GM18868 (cell line): ENCODE results near the gene TSHZ3.

Experiments used
- ATAC-seq: cut with Tn5 transposase; IDR thresholded peaks from one replicate; pipeline ENCODE4 v1.9.1; 2021; ENCODE audit warnings: mild to moderate bottlenecking, moderate library complexity; ENCODE audit not compliant: unreplicated experiment

Gene TSHZ3

DNA sequence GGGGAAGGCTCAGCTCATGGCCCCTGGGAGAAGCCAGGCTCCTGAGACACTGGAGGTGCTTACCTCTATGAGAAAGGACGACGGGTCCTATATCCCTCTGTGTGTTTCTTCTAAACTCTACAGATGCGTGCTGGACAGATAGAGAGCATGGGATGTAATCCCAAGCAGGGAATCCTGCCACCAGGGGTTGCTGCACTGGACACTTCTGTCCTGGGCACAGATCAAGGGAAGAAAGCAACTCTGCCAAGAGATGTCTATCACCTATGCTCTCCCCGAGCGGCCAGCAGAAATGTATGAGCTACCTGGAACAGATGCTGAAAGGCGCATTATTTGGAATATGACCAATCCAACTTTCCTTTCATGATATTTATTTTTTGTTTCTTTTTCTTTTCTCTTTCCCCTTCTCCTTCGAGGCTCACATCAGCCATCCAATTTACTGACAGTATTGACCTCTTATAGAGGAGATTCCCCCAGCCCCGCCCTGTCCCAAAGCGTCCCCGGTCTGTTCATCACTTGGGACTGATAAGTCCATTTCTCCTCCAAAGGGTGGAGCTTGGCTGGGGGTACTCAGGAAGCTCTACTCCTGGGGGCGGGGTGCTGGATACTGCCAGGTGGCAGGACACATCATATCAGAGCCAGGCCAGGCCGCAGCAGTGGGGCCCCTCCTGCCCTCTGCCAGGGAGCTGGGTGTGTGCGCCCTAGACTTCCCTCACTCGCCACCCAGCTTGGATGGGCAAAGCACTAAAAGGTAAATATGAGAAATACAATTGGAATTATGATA is 34.2 kb downstream of the TSHZ3 start:
- ATAC-seq, result no peak

DNA sequence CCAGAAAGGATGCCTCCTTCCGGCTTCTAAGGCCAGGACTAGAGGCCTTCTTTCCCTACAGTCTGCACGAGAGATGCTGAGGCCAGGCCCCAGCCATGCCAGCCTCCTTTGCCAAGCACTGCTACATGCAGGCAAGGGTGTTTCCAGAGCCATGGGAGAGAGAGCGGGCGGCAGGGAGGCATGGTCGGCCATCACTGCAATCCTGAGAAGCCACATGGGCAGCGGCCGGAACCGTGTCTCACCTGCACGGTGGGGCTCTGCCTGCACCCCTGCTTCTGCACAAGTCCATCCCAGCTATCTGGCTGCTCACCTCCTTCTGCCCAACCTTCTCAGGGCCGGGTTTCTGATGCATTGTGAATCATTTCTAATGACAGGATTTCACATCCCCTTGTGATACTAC is 35.1 kb downstream of the TSHZ3 start:
- ATAC-seq, result no peak

DNA sequence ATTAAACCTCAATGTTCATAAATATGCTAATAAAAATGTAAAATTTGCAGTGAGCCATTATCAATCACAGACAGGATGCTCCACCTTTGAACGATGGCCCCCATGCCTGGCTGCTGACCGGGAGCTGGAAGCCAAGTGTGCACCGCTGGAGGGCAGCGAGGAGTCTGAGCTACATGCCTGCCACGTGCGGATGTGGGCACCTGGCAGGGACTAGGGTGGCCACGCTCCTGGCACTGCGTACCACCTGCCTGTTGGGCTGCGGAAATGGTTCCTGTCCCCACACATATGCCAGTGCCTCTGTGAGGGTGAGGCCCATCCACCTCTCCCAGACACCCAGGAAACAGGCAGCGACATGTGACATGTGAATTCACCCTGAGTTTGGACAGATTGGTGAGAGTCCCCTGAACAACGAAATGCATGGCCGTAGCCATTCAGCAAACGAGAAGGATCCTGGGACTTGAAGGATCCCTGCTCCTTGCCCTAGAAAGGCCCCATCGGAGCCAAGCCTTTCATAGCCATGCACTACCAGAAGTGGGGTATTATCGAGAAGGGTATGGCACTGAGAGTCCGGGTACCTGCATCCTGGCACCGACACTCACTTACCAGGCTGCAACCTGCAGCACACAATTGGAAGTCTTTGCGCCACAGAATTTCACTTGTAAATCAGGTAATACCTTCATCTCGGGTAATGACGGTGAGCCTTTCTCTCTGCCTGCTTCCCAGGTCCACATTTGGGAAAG is 35.8 kb downstream of the TSHZ3 start:
- no peak for ATAC-seq

DNA sequence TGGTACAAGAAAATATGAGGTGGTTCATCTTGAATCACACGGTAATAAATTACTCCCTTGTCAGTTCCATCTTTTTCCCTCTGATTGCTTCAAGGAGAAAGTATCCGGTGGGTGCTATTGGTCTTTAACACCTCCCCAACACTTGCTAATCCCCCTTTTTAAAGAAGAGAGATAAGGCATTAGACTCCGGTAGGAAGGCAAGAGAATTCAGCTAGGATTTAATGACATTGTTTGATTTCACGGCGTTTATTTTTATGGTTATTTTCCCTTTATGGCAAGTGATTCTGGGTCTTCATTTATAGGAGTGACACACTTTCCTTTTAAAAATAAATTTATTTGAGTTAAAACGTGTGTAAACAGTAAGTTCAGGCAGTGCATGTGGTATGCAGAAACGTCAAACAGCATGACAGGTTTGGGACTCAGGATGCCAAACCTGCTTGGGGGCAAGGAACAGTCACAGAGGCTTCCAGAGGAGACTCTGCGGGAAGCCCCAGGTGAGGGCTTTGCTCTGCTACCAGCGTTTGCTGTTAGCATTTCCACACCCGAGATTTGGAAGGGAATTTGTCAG is 36.5 kb downstream of the TSHZ3 start:
- ATAC-seq, result no peak

DNA sequence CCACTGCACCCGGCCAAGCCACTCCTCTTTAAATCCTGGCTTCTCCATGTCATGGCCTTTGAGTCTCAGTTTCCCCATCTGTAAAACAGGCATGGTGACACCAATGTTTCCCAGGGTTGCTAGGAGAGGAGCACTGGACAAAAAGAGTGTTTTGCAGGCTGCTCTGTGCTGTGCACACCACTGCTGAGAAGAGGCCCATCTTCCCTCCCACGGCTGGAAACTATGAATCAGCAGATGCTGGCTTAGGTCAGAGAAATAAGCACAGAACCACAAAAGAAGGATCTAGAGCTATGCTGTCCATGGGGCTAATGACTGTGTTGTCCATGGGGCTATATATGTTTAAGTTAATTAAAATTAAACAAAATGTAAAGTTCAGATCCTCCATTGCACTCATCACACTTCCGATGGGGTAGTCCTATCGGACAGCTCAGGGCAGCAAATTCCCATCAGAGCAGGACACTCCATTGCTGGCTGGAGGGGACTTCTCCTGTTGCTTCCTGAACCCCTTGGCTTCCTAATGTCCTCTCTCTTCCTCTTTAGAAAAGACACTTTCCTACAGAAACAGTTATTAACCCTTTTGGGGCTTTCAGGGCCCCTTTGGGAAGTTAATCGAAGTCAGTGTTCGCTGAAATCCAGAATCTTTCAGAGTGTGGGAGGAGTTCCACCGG is 37.1 kb downstream of the TSHZ3 start:
- ATAC-seq, result no peak

DNA sequence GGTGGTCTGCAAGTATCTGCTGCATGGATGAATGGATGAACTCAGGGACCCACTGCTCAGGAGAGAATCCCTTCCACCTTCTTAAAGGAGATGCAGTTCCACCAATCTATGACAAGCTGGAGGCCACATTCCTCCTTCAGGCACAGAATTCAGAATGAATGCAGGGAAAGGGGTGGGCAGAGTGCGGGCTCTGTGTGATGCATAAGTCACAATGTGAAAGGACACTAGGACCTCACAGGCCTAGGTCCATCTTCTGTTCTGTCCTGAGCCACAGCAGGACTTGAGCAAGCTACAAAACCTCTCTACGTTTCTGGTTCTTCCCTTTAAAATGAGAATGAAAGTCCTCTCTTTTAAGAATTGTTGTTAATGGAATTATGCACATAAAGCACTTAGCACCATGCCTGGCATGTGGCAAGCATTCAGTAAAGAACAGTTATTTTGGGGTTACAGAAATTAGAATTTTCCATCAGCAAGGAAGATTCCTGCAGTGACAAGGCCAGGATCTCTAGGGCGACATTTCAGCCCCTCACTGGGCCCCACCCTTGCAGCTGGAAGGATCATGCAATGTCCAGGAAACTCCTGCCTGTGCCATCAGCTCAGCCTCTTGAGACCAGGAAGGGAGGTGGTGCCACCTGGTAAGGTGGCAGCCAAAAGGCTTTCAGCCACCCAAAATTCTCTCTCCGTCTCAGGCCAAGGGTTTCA is 38.7 kb downstream of the TSHZ3 start:
- ATAC-seq, result no peak

DNA sequence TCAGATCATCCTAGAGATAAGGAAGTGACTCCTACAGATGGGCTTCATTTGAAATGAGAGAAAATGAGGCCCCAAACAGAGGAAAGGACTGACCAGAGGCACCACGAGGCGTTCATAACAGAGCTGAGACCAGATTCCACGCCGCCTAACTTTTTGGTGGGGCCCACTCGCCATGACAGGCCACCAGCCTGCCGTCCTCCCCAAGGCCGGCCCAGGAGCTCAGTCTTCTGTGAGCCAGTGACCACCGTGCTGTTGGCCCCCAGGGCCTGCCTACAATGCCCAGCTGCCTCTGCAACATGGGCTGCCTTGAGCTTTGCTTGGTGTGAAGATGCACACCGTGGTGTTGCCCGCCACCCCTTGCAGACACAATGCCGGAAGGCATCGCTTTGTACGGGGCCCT is 40.5 kb downstream of the TSHZ3 start:
- ATAC-seq, result no peak

DNA sequence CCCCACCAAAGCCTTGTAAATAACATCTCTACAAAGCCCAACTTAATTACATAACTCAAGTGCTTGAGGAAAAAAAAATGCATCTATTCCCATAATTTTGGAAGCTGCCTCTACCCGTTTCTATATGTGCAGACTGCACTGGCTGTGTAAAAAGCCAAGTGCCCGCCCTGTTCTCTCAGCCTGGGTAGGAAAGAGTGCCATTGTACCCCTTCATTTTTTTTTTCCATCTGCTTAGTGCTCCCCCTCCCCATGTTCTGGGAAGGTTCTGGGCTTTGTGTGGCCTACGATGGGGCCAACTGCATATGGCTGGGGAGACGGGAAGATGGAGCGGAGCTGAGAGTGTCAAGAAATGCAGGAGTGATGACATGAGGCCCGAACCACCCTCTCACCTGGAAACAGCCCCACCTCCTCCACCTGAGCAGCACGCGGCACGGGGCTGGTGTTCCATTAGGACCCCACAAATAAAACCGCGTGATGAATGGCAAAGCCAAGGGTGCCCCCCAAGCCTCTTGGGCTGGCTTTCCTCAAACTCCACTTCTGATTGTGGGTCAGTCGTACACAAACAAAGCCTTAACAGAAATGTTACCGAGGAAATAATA is 42.1 kb downstream of the TSHZ3 start:
- no peak for ATAC-seq

DNA sequence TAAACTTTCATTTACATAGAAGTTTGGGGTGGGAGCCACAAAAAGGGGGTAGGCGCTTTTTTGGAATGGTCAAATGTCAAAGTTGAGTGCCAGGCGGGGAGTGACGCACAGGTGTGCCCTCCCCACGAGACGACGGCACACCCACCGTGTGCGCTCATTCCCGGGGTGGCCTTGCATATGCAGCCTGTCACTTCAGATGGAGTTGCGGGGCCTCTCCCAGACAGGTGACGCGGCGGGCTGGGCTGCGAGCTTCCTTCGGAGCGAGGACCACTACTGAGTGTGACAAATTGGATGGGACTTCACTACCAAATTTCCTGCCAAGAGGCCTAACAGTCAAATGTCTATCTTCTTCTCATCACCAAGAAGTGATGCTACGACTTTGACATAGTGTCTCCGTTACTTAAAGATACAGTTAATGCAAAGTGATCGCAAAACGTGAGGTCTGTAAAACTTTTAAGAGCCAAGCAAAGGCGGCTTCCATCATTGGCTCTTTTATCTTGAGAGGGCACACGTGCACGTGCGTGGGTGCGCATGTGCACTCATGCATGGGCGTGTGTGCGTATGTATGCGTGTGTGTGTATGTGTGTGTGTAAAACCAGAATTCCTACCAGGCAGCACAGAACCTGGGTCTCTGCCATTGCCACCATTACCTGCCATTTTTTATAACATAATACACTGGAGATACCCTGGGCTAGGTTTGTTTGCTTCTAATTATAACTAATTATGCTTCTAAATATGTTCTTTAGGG is 43.1 kb downstream of the TSHZ3 start:
- ATAC-seq, result no peak

DNA sequence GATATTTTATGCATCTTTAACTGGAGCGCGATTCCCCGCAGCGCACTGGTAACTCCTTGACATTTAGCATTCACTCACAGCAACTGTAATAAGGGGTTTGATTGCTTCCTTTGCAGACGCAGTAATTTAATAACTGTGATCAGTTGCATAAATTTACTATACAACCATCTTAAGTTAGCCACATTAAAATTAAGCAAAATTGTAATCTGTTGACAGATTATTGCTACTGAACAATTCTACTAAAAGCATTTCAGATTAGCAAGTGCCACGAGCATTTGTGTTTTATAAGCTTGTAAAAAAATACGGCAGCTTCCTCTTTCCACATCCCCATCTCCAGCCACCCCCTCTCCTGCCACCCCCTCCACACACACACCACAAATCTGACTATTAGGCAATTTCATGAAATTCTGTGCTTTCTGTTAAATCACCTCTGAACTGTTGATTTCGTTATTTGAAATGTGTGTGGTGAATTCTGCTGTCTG is 44.4 kb downstream of the TSHZ3 start:
- ATAC-seq, result no peak

DNA sequence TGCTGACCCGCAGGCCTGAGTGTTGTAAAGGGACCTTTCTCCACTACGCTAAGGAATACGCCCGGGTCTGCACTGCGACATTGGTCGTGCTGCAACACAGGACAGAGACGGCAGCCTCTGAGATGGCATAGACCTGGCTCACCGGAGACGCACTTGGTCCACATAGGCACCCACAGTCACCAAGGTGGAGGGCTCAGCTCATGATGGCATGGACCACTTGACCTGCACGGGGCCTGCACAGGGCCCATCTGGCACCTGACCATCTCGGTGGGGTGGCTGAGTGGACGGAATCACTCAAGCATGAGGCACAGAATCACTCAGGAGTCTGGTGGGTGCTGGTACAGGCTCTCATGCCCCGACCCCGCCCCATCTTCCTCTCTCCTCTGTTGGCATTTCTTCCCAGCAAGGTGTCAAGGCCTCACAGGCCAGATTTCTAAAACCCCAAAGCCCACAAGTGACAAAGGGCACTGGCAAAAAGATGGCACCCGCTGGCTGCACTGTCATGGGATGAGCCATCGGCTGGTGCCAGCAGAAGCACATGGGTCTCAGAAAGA is 45.9 kb downstream of the TSHZ3 start:
- ATAC-seq, result no peak

DNA sequence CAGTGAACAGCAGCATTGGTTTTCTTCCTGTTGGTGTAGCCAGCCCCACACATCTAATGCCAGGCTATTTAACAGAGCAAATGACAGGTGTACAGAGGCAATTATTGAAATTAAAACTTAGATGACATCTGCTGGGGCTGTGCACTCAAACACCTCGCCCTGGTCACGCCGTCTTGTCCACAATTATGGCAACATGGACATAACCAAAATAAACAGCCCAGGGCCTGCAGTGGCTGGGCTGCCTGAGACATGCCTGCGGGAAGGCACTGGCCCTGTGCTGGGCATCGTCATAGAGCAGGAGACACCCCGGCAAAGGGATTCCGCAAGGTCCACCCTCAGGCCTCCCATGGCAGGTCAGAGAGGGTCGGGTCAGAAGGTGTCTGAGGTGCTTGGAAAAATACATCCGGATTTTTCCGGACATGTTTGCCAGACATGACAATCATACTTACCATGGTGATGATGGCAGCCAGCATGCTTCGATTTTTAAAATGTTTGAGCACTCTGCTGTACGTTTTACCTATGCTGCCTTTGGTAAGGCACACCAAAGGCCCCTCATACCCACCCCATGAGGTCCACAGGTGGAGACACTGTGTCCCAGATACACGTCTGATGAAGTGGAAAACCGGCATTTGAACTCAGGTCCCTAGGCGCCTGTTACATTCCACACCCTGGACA is 47.8 kb downstream of the TSHZ3 start:
- ATAC-seq, result no peak

DNA sequence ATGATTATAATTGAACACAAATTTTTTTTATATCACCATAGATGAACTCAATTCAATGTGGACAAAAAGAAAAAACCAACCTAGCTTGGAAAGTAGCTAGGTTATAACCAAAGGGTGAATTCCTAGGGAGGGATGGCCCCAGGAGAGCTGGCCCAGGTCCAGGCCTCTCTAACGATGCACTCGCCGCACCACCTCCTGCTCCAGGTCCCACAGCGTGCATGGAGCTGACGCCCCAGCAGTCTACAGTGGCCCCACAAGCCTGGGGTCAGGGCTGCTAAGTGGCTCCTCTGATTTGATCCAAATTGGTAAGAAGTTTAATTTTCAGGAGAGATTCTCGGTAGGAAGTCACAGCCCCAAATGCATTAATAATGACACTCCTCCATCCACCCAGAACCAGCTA is 48.8 kb downstream of the TSHZ3 start:
- no peak for ATAC-seq

DNA sequence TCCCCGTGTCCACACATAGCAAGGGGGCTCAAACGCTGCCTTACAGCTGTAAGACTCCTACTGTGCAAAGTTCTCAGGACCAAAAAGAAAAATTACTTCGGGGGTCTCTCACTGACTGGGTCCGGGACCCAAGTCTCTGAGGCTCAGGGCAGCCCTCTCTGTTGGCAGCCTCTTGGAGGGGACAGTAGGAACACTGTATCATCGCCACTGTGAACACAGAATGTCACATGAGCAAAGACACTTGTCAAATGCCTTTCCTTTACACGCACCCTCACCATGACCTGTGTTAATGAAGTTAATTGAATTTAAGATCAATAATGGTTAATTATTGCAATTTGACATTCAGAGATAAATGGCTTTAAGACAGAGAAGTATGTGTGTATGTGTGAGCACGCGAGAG is 49.6 kb downstream of the TSHZ3 start:
- ATAC-seq, result no peak

DNA sequence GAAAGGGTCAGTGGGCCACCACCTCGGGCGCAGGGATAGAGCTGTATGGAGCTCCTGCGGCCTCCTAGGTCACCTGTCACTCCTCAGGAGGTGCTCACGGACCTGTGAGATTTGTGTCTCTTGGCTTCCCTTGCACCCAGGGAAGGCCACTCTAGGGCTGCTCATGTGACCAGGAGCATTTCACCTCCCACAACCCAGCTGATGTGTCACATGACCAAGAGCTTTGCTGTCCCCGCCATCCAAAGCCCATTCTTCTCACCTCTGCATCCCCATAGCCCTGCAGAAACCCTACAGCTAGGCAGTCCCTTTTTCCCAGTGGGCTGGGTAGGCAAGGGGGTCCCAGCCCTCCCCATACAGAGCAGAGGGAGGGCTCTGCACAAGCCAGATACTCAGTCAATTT is 51.2 kb downstream of the TSHZ3 start:
- no peak for ATAC-seq

DNA sequence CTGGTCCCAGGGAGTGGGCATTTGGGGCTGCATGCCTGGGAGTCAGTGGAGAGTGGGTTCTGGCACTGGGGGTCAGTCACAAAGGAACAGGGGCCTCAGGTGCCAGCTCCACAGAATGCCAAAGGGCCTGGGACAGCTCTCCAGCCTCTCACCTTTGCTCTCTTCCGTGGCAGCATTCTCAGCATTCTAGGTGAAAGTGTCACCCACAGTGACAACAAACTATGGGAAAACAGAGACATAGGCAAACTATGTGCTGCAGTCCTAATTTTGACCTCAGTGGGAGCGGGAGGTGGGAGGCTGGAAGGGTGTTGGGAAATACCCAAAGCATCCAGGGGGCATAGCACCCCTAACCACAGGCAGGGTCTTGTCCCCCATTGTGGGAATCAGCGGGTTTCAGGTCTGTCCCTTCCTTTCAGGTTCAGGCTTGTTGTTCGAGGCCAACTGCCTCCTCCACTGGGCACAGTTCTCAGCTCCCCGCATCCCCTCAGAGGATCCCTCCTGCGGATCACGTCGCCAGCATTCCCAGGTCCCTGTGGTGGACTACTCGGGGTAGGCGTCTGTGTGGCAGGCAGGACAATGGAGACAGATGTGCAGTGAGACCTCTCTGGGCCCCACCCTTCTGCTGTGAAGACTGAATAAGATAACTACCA is 52.4 kb downstream of the TSHZ3 start:
- no peak for ATAC-seq

DNA sequence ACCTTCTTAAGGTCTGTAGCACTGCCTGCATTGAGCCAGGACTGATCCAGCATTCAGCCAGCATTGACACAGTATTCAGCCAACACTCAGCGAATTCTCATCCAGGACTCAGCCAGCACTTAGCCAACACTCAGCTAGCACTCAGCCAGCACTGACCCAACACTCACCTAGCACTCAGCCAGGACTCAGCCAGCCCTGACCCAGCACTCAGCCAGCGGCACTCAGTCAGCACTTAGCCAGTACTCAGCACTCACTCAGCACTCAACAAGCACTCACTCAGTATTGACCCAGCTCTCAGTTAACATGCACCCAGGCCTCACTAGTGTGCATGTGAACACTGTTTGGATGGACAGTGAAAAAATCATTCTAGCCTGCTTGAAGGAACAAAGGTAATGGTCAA is 55.0 kb downstream of the TSHZ3 start:
- no peak for ATAC-seq

DNA sequence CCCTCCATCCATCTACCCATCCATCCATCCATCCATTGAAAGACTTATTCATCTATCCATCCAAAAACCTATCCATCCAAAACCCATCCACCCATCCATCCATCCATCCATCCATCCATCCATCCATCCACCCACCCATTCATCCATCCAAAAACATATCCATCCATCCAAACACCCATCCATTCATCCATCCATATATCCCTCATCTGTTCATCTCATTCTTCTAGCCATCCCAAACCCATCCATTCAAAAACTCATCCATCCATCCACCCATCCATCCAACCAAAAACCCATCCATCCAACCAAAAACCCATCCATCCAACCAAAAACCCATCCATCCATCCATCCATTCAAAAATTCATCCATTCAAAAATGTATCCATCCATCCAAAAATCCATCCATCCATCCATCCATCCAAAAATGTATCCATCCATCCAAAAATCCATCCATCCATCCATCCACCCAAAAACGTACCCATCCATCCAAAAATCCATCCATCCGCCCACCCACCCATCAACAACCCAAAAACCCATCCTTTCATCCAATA is 56.5 kb downstream of the TSHZ3 start:
- ATAC-seq, result no peak
